Cardiac septum (tissue), 1 donor: ENCODE data around the gene MNX1. TPM values are rescaled to one million over a fixed set of nuclear protein-coding genes. Genes with fewer than 3 reads are reported as not detected.

Experiments used
- total RNA-seq: library from RNA; stranded (reverse); fragmentation: NEBNext Ultra II Directional; extraction: Animal tissue kit (Norgen Biotek cat#: 25700); gene quantifications from one replicate; pipeline ENCODE4 v1.2.1, GENCODE V29; 2021
- donor health status: DM: no; HTN: no; CAD: no.

MNX1 gene
- total RNA-seq, 1 donor from 2014 or later = not detected

Other genes with a start within 250 kb of the MNX1 start
- gene LMBR1, start 117.5 kb downstream of the MNX1 start, total RNA-seq = 40.3 TPM
- gene NOM1, start 61.0 kb downstream of the MNX1 start, total RNA-seq = 13.0 TPM
- gene UBE3C, start 128.3 kb upstream of the MNX1 start, total RNA-seq = 50.8 TPM